Effector memory CD4-positive, alpha-beta T cell (primary cell): ENCODE results near the gene CBR3.

ENCODE experiments used
- DNase-seq, 3 donors: peaks; one replicate each; pipeline ENCODE4 v3.0.0-alpha.2; 2020
- H3K27ac ChIP-seq: 2 replicates; pipeline ENCODE4 v1.7.0; 2013; ENCODE audit warnings: mild to moderate bottlenecking, low read length, moderate library complexity; ENCODE audit not compliant: insufficient read depth, poor library complexity, severe bottlenecking
- H3K27me3 ChIP-seq: replicated peaks from 2 replicates; pipeline ENCODE4 v1.7.0; 2013; ENCODE audit warnings: mild to moderate bottlenecking, low read length; ENCODE audit not compliant: insufficient read depth, control insufficient read depth, poor library complexity, severe bottlenecking
- H3K36me3 ChIP-seq: 2 replicates; pipeline ENCODE4 v1.7.0; 2013; ENCODE audit warnings: mild to moderate bottlenecking, low read length, moderate library complexity; ENCODE audit not compliant: control insufficient read depth, insufficient read depth
- H3K4me1 ChIP-seq: 2 replicates; pipeline ENCODE4 v1.7.0; 2013; ENCODE audit warnings: low read length, mild to moderate bottlenecking; ENCODE audit not compliant: control insufficient read depth, insufficient read depth, poor library complexity, severe bottlenecking
- H3K4me3 ChIP-seq: 2 replicates; pipeline ENCODE4 v1.7.0; 2013; ENCODE audit warnings: low read length, low read depth, mild to moderate bottlenecking; ENCODE audit not compliant: insufficient read depth, poor library complexity, severe bottlenecking
- H3K9me3 ChIP-seq: 2 replicates; pipeline ENCODE4 v1.7.0; 2013; ENCODE audit warnings: mild to moderate bottlenecking, low read length, moderate library complexity; ENCODE audit not compliant: control insufficient read depth

The CBR3 gene

DNA sequence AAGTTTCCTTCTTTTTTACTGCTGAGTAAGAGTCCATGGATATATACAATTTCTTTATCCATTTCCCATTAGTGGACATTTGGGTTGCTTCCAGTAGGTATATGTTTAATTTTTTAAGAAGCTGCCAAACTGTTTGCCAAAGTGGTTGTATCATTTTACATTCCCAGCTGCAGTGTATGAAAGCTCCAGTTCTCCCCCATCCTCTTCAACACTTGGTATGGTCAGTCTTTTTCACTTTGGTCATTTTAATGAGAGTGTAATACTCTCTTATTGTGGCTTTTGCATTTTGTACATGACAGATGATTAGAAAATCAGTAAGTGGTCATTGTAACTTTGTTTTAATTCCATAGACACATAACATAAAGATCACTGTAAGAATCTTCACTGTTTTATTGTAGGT lies 44.3 kb downstream of the CBR3 start:
- Histone ChIP-seq H3K27me3 (no peaks in the 10 kb centered on the region), H3K4me1 (peaks cover under 1% of the 10 kb centered on the region), H3K4me3 (no peak overlapping the region), H3K9me3 (no peaks in the 10 kb centered on the region), H3K36me3 (no peaks in the 10 kb centered on the region), H3K27ac (no peak overlapping the region)
- no peak for DNase-seq

DNA sequence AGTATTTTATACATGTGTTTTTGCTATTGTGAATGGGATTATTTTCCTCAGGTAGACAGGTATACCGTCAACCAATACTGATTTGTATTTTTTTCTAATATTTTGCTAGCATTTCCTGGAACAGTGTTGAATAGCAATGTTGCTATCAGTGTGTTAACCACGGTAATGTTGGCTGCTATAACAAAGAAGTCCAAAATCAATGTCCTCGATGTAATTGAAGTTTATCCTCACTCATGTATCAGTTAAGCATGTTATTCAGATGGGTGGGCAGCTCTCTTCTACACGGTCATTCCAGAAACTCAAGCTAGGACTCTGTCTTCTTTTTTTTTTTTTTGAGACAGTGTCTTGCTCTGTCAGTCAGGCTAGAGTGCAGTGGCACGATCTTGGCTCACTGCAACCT lies 46.1 kb downstream of the CBR3 start:
- Histone ChIP-seq H3K4me3 (no peak overlapping the region), H3K27ac (no peak overlapping the region), H3K36me3 (no peaks in the 10 kb centered on the region), H3K4me1 (no peaks in the 10 kb centered on the region), H3K27me3 (no peaks in the 10 kb centered on the region), H3K9me3 (no peaks in the 10 kb centered on the region)
- no peak for DNase-seq

DNA sequence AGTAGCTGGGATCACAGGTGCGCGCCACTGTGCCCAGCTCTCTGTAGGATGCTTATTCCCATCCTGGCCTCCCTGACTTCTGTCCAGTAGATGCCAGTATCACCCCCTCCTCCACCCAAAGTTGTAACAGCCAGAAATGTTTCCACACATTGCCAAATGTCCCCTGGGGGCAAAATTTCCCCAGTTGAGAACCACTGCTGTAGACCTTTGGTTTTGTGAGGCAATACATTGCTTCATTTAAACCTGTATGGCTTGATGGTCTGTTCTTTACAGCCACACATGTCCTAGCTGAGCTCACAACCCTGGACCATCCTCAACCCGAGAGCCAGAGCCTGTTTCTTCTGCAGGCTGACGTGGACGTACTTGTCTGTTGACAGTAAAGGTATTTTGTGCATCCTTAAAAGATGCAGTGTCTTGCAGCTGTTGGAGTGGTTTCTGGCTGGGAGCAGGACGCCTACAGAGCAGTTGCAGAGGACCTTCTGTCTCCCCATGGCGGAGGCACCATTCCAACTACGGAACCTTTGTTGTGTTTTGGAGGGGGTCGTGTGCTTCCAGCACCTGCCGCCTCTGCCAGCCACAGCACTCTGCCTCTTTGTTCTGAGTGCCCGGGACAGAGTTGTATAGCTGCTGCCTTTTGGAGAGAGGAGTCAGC lies 48.4 kb downstream of the CBR3 start:
- no peaks in the 10 kb centered on the region for H3K36me3 ChIP-seq
- no peak overlapping the region for H3K27ac ChIP-seq
- H3K4me1 ChIP-seq: no peaks in the 10 kb centered on the region
- H3K27me3 ChIP-seq: no peaks in the 10 kb centered on the region
- no peak overlapping the region for H3K4me3 ChIP-seq
- no peaks in the 10 kb centered on the region for H3K9me3 ChIP-seq
- no peak for DNase-seq

DNA sequence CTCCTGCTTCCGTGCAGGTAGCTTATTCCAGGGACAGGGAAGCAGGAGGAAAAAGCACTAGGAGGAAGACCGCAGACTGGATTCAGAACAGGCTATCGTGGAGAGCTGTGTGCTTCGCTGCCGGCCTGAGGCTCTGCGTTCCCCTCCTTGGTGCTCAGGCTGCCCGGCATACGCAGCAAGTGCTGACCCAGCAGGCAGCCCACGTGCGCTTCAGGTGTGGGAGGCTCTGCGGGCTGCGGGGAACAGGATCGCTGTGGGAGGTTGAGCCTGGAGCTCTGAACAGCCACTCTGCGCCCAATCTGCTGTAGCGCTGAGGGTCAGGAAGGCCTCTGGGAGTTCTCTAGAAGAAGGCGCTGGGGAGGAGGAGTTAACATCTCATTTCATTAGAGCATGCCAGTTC lies 49.7 kb downstream of the CBR3 start:
- H3K36me3 ChIP-seq: no peaks in the 10 kb centered on the region
- H3K27ac ChIP-seq: no peak overlapping the region
- H3K27me3 ChIP-seq: no peaks in the 10 kb centered on the region
- H3K4me1 ChIP-seq: no peaks in the 10 kb centered on the region
- DNase-seq: no peak
- no peaks in the 10 kb centered on the region for H3K9me3 ChIP-seq
- H3K4me3 ChIP-seq: no peak overlapping the region

DNA sequence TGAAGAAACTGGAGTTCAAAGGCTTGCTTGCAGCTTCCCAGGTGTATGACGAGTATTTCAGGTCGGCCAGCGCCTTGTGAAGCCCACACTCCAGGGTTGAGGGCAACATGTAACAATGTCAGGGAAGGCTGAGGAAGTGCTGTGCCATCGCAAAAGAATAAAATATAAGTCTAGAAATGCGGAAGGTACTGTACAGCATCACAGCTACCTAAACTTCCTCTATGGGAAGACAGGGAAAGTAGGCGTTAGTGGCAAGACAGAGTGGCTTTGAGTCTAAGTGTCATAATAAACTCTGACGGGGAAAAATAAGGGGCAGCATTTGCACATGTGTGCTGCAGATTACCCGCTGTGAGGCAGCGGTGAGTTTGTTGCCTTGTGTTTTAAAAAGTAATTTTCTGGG lies 50.6 kb downstream of the CBR3 start:
- Histone ChIP-seq H3K27ac (no peak overlapping the region), H3K27me3 (no peaks in the 10 kb centered on the region), H3K36me3 (no peaks in the 10 kb centered on the region), H3K9me3 (no peaks in the 10 kb centered on the region), H3K4me3 (no peak overlapping the region), H3K4me1 (no peaks in the 10 kb centered on the region)
- DNase-seq: no peak

DNA sequence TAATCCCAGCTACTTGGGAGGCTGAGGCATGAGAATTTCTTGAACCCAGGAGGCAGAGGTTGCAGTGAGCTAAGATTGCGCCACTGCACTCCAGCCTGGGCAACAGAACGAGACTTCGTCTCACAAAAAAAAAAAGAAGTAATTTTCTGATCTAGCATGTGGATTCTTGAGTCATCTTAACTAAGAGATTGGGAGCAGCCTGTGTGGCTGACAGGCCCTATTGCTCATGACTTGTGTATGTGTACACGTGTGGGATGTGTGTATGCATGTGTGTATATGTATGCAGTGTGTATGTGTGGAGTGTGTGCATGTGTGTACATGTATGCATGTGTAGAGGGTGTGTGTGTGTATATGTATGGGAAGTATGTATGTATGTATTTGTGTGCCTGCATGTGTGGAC lies 51.2 kb downstream of the CBR3 start:
- no peaks in the 10 kb centered on the region for H3K9me3 ChIP-seq
- no peaks in the 10 kb centered on the region for H3K4me1 ChIP-seq
- H3K36me3 ChIP-seq: no peaks in the 10 kb centered on the region
- H3K27ac ChIP-seq: no peak overlapping the region
- DNase-seq: no peak
- H3K4me3 ChIP-seq: no peak overlapping the region
- H3K27me3 ChIP-seq: no peaks in the 10 kb centered on the region

DNA sequence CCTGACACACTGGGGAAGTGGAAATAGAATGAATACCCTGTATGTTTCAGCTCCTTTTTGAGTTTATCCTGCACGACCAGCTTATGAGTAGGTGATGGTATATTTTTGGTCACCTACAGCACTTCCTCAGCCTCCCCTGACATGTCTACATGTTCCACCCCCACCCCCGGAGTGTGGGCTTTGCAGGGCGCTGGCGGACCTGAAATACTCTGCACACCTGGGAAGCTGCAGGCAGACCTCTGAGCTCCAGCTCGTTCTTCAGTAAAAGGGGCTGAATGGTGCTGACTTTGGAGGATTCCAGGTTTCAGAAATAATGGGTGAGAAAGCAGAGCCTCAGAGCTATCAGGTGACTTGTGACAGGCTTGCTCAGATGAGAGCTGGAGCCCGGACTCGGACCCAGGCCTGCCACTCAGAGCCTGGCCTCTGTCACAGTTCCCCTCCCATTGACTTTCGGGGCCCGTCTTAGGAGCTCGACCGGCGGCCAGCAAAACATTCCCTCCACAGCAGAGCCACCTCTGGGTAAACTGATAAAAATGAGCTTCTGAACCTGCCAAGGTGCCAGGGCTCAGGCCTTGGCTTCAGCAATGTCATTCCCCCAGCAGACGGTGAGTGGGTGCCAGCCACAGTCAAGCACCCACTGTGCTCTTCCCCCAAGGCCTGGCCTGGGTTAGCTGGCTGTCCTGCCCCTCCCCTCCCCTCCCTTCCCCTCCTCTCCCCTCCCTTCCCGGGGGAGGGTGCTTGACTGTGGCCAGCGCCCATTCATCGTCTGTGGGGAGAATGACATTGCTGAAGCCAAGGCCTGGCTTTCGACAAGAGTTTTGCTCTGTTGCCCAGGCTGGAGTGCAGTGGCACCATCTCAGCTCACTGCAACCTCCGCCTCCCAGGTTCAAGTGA lies 51.9 kb downstream of the CBR3 start:
- Histone ChIP-seq H3K9me3 (no peaks in the 10 kb centered on the region), H3K36me3 (no peaks in the 10 kb centered on the region), H3K4me1 (no peaks in the 10 kb centered on the region), H3K27ac (no peak overlapping the region), H3K4me3 (no peak overlapping the region), H3K27me3 (no peaks in the 10 kb centered on the region)
- DNase-seq: no peak

DNA sequence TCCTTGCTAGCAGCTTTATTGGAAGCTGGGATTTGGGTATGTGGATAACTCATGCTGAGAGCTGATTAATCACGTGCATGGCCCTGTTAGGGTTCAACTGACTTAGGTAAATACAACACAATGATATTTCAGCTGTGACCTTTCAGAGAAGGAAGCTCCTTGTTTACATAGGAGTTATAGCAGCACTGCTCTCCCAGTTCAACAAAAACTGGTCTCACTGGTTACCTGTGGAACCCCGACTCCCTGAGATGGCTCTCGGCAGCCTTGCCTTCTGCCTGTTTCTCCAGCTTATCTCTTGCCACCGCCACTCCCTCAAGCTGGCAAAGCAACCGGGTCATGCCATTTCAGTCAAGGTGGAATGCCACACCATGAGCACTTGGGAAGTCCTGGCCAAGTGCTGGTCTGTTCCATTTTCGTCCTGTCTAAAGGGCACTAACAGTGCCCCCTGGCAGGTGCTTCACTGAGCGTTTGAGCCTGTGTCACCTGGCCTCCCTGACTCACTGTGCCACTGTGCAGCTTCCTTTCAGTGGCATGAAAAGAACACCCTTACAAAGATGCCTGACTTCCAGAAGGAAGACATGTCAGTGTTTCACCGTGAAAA lies 53.3 kb downstream of the CBR3 start:
- Histone ChIP-seq H3K4me1 (no peaks in the 10 kb centered on the region), H3K27ac (no peak overlapping the region), H3K9me3 (no peaks in the 10 kb centered on the region), H3K36me3 (no peaks in the 10 kb centered on the region), H3K27me3 (no peaks in the 10 kb centered on the region), H3K4me3 (no peak overlapping the region)
- no peak for DNase-seq

DNA sequence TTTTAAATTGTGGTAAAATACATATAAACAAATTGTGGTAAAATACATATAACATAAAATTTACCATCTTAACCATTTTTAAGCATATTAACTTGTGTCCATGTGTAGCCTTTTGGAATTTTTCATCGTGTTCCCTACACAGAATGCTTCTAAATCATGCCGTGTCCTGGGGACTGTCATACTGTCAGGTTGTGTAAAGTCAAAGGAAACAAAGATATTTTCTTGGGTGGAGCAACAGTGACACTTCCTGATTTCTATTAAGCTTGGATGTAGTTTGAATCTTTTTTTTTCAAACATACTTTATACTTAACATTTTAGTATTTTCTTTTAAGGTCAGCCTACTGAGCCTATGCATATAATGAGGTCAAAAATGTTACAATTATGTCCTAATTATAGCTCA lies 54.1 kb downstream of the CBR3 start:
- Histone ChIP-seq H3K36me3 (peaks cover 2% of the 10 kb centered on the region), H3K4me3 (no peak overlapping the region), H3K27ac (no peak overlapping the region), H3K27me3 (no peaks in the 10 kb centered on the region), H3K4me1 (no peaks in the 10 kb centered on the region), H3K9me3 (no peaks in the 10 kb centered on the region)
- DNase-seq: no peak

DNA sequence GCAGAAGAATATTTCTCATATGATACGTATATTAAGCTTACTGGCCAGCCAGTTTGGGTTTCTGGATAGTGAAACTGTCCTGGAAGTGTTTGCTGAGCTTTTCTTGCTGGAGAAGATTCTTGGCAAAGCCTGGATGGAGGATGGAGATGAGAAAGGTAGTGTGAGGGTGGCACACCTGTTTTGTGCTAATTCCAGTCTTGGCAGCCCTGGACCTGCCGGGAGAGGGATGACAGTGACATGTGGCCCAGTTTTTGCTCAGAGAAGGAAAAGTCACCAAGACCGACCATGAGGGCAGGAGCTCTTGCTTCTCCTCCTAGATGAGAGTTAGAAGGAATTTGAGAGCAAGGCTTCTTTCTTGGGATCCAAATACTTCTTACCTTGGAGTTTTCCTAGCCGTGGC lies 55.9 kb downstream of the CBR3 start:
- no peaks in the 10 kb centered on the region for H3K9me3 ChIP-seq
- no peaks in the 10 kb centered on the region for H3K27me3 ChIP-seq
- H3K4me1 ChIP-seq: no peaks in the 10 kb centered on the region
- peaks cover 4% of the 10 kb centered on the region for H3K36me3 ChIP-seq
- no peak for DNase-seq
- H3K27ac ChIP-seq: no peak overlapping the region
- H3K4me3 ChIP-seq: no peak overlapping the region
